Uterus (tissue), 2 donors: ENCODE results near the gene B3GNT9.

Experiments used
- CTCF ChIP-seq, 4 experiments: fragments of 200-600 bp in 2 of 4; fragments of 450-650 bp in 2 of 4; sonication (generic) in 2 of 4; IDR thresholded peaks; one replicate each; pipeline ENCODE4 v1.5.1; 2016 to 2019; ENCODE audit warnings: antibody characterized with exemption in 4 of 4, mild to moderate bottlenecking in 2 of 4, moderate library complexity in 1 of 4
- POLR2A ChIP-seq, 2 donors: fragments of 450-650 bp; IDR thresholded peaks; one replicate each; pipeline ENCODE4 v1.6.1; 2016; ENCODE audit warnings: antibody characterized with exemption in 2 of 2, mild to moderate bottlenecking in 1 of 2, moderate library complexity in 1 of 2

GRCh38 chr16:67188798-67189197 lies 38.0 kb upstream of the B3GNT9 start:
- TF ChIP-seq CTCF (IDR thresholded peaks at IDR 0.05) (no peak), POLR2A (IDR thresholded peaks at IDR 0.05) (no peak)
